GM21447 (cell line): ENCODE results near the gene SYNE3.

Experiments used
- ATAC-seq: cut with Tn5 transposase; IDR thresholded peaks from one replicate; pipeline ENCODE4 v1.9.1; 2021; ENCODE audit not compliant: unreplicated experiment

The SYNE3 gene

DNA sequence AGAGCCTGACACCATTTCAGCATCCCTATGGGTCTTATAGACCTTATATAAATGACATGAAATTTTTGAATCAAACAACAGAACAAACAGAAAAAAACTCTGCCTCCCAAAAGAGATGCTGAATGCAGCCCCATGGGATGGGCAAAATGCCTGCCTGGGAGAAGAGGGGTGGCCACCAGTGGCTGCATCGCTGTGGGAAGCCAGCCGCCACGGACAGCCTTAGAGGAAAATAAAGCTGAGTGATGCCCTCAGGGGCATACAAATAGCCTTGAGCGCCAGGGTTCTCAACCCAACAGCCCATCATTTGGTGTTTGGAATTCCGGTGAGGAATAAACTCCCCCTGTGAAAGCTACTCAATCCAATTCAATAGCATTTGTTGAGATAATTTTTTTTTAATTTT lies 22.9 kb downstream of the SYNE3 start:
- no peak for ATAC-seq

- no peak for ATAC-seq
These were observed 24.4 kb downstream of the SYNE3 start for GRCh38 chr14:95491936-95492608.

DNA sequence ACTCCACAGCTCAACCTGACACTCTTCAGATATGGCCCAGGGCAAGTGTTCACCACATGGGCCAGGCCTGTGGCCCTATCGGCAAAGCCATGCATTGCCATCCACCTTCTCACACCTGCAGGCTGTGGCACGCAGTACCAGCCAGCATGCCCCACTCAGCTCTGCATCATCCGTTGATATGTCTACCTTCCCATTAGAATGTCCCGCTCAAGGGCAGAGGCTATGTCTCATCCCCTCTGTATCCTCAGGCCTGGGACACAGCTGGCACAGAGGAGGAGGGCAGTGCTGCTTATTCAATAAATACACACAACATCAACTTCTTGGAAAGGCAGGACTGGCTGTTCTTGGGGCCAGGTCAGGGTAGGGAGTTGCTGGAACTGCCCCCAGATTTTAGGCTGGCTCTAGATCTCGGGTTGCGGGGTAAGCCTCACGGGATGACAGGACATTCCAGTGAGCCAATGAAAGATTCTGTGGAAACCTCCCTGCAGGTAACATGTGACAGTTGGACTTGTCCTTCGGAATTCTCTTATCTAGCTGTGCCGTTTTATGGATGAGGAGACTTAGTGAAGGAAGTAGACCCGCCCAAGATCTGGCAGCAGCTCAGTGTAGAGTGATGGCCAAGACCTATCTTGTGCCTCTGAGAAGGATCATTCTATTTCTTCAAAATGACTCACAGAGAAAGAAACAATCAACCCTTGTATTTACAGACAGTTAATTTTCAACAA lies 25.6 kb downstream of the SYNE3 start:
- no peak for ATAC-seq

GRCh38 chr14:95490138-95490509 lies 26.3 kb downstream of the SYNE3 start:
- no peak for ATAC-seq

GRCh38 chr14:95489214-95490137 lies 27.0 kb downstream of the SYNE3 start:
- ATAC-seq, result no peak

DNA sequence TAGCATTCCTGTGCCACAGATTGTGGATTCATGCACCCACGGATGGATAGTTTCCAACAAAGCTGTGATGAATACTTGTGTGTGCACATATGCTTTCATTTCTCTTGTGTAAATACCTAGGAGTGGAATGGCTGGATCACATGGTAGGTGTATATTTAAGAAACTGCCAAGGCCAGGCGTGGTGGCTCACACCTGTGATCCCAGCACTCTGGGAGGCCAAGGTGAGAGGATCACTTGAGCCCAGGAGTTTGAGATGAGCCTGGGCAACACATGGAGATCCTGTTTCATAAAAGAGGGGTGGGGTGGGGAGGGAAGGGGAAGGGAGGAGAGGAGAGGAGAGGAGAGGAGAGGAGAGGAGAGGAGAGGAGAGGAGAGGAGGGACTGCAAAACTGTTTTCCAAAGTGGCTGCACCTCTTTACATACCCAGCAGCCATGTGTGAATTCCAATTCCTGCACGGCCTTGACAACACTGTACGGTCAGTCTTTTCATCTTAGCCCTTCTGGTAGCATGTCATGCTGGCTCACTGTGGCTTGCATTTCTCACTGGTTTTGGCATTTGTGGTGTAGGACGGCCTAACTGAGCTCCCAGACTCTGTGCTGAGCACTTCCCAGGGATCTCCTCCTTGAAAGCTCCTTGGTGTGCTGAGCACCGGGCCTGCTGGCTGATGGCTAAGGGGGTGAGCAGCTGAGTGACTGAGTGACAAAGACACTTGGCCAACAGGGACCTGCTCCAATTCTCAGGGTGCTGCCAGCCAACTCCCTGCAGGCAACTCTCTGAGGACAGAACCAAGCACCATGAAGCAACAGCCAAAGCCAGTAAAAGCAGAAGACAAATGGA lies 27.9 kb downstream of the SYNE3 start:
- ATAC-seq, result no peak

- ATAC-seq, result no peak
These were observed 28.8 kb downstream of the SYNE3 start for GRCh38 chr14:95487669-95488084.

DNA sequence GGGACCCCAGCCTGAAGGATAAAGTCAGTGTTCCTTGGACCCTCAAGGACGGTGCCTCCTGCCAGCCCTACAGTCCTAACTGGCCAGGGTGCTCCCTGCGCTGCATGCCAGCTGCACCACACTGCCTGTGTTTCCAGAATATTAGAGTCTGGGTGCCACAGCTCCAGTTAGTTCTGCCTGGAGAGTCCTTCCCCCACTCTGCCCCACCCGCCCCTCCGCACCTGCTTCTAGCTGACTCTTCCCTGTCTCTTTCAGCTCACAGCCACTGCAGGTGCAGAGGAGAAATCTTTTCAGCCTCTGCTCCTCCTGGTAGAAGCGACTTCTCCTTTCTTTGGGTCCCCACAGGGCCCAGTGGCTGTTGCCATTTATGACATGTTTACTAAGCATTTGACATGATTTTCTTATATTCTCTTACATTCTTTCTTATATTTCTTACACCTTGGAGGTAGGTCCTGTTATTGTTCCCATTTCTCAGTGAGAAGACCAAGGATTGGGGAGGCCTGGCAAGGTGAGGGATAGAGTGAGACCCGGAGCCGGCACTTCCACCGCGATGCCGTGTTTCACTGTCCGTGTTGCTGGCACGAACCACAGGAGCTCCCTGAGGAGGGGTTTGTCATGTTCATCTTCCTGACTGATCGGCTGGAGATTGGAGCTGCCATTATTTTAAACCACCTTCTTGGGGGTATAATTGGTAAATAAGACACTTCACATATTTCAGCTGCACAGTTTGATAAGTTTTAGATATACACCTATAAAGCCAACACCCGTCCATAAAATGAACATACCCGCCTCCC lies 29.4 kb downstream of the SYNE3 start:
- ATAC-seq, result no peak

DNA sequence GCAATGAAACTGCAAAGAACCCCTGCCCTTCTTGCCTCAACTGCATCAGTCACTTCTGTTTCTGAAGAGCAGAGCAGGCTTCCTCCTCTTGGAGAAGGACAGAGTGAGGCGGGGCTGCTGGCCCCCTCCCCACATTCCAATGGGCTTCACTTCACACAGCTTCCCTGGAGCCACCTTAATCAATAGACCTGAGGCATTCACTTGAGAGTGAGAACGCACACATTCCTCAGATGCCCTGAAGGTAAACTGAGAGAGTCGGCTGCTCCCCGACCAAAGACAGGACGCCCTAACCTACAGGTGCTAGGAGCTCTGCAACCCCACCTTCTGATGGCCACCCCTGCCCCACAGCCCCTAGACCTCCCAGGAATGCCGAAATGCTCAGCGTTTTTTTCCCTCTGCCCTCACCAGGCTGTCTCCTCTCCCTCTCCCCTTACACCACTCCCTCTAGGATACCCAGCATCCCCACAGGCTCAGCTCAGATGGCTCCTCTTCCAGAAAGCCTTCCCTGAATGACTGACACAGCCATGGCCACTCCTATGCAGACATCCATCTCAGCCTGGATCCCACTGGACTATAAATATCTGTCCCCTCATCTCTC lies 31.1 kb downstream of the SYNE3 start:
- ATAC-seq, result no peak

GRCh38 chr14:95484296-95484695 lies 32.2 kb downstream of the SYNE3 start:
- ATAC-seq, result no peak

GRCh38 chr14:95483309-95484165 lies 32.9 kb downstream of the SYNE3 start:
- no peak for ATAC-seq

GRCh38 chr14:95482627-95483308 lies 33.7 kb downstream of the SYNE3 start:
- no peak for ATAC-seq

- no peak for ATAC-seq
These were observed 34.9 kb downstream of the SYNE3 start for GRCh38 chr14:95481391-95482022.

- ATAC-seq, result no peak
These were observed 35.6 kb downstream of the SYNE3 start for GRCh38 chr14:95480887-95481226.

DNA sequence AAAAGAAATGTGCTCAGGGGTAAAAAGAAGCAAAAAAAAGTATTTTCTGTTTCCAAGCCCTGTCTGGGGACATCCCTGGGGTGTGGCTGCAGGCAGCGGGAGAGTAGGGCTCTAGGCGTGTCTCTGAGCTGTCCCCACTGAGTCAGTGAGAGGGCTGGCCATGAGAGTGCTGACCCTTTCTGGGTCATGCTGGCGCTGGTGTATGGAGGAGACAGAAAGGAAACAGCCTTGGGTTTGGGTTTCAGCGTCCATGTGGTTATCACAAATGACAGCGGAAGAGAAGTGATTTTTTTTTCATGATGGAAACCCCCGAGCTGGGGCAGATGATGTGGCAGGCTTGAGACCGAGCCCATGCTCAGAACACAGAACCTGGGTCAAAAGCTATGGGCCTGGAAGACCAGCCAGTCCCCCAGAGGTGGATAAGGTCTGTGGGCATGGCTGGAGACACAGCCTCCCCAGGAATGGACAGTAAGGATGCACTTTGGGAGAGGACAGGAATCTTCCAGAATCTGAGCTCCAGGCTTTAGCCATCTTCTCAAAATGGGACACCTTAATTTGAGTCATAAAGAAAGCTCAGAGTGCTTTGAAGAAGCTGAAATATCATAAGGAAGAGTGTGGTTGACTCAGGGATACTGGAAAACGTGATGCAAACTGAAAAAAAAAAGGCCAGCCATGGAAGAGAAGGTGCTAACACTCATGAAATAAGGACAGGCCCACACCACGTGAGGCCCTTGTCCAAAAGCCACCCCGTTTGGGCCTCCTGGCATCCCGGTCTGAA lies 36.2 kb downstream of the SYNE3 start:
- peak; percentile 61 for ATAC-seq

GRCh38 chr14:95479494-95479893 lies 37.0 kb downstream of the SYNE3 start:
- ATAC-seq, result no peak

DNA sequence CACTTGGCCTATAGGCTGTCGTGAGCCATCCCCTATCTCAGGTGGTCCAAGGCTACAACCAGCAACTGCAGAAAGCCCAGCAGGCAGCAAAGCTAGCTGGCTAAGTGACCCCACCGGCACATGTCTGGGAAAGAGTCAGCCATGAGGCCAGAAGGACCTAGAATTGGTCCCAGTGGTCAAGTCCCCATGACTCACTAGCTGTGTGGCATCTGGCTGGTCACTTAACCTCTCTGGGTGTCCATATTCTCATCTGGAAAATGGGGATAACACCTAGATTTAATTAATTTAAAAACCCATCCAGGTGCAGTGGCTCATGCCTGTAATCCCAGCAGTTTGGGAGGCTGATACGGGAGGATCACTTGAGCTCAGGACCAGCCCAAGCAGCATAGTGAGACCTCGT lies 37.6 kb downstream of the SYNE3 start:
- ATAC-seq, result no peak
